Measurements from ENCODE around the gene TOP1.

The TOP1 gene

GRCh38 chr20:41163821-41164220, 135.2 kb downstream of the TOP1 start:
- H3K9me3 ChIP-seq (ENCODE audit: severe bottlenecking) = no peaks in the 10 kb centered on the region
- DNase-seq (ENCODE audit: low spot score) (no peak), ATAC-seq (ENCODE audit: low read depth) (no peak)
- H3K36me3 ChIP-seq (ENCODE audit: low read depth) = peaks cover 88% of the 10 kb centered on the region
- no peaks in the 10 kb centered on the region for H3K4me1 ChIP-seq (ENCODE audit: insufficient read depth, poor library complexity, severe bottlenecking)
- no peak overlapping the region for H3K27ac ChIP-seq (ENCODE audit: poor library complexity, severe bottlenecking)
- H3K27me3 ChIP-seq (ENCODE audit: insufficient read depth, poor library complexity, severe bottlenecking) = no peaks in the 10 kb centered on the region
- H3K4me3 ChIP-seq (ENCODE audit: severe bottlenecking) = no peak overlapping the region
- TF ChIP-seq, protein P1, sequence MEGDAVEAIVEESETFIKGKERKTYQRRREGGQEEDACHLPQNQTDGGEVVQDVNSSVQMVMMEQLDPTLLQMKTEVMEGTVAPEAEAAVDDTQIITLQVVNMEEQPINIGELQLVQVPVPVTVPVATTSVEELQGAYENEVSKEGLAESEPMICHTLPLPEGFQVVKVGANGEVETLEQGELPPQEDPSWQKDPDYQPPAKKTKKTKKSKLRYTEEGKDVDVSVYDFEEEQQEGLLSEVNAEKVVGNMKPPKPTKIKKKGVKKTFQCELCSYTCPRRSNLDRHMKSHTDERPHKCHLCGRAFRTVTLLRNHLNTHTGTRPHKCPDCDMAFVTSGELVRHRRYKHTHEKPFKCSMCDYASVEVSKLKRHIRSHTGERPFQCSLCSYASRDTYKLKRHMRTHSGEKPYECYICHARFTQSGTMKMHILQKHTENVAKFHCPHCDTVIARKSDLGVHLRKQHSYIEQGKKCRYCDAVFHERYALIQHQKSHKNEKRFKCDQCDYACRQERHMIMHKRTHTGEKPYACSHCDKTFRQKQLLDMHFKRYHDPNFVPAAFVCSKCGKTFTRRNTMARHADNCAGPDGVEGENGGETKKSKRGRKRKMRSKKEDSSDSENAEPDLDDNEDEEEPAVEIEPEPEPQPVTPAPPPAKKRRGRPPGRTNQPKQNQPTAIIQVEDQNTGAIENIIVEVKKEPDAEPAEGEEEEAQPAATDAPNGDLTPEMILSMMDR (IDR thresholded peaks at IDR 0.05; ENCODE audit: poor library complexity, severe bottlenecking) = no peak

DNA sequence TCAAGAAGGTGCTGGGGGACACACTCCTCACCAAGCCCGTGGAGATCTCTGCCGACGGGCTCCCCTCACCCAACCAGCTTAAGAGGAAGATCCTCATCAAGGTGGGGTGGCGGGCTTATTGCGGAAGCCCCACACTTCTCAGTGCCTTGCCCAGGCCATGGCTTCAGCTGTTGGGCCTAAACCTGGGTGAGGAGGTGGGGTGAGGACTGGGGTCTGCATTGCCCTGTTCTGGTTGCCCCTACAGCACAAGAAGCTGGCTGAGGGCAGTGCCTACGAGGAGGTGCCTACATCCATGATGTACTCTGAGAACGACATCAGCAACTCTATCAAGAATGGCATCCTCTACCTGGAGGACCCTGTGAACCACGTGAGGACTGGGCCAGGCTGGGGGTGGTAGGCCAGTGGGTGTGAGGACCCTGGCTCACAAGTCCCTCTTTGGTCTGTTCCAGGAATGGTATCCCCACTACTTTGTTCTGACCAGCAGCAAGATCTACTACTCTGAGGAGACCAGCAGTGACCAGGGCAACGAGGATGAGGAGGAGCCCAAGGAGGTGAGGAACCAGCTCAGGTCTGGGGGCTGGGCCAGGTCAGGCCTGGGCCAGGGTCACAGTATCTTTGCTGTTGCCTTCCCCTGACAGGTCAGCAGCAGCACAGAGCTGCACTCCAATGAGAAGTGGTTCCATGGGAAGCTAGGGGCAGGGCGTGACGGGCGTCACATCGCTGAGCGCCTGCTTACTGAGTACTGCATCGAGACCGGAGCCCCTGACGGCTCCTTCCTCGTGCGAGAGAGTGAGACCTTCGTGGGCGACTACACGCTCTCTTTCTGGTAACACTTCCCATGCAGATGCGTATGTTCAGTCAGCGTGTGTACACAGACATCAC, 136.6 kb downstream of the TOP1 start:
- H3K27me3 ChIP-seq (ENCODE audit: insufficient read depth, poor library complexity, severe bottlenecking) = no peaks in the 10 kb centered on the region
- ATAC-seq (ENCODE audit: low read depth) (no peak), DNase-seq (ENCODE audit: low spot score) (peak; percentile 77)
- TF ChIP-seq, protein P1 (IDR thresholded peaks at IDR 0.05; ENCODE audit: poor library complexity, severe bottlenecking) = no peak
- H3K4me1 ChIP-seq (ENCODE audit: insufficient read depth, poor library complexity, severe bottlenecking) = no peaks in the 10 kb centered on the region
- H3K36me3 ChIP-seq (ENCODE audit: low read depth) = peaks cover 90% of the 10 kb centered on the region
- H3K27ac ChIP-seq (ENCODE audit: poor library complexity, severe bottlenecking) = no peak overlapping the region
- no peak overlapping the region for H3K4me3 ChIP-seq (ENCODE audit: severe bottlenecking)
- no peaks in the 10 kb centered on the region for H3K9me3 ChIP-seq (ENCODE audit: severe bottlenecking)

GRCh38 chr20:41166201-41167117, 137.8 kb downstream of the TOP1 start:
- H3K4me3 ChIP-seq (ENCODE audit: severe bottlenecking) = no peak overlapping the region
- no peak for ATAC-seq (ENCODE audit: low read depth)
- no peaks in the 10 kb centered on the region for H3K4me1 ChIP-seq (ENCODE audit: insufficient read depth, poor library complexity, severe bottlenecking)
- DNase-seq (ENCODE audit: low spot score) = peak; percentile 84
- TF ChIP-seq, protein P1 (IDR thresholded peaks at IDR 0.05; ENCODE audit: poor library complexity, severe bottlenecking) = no peak
- H3K9me3 ChIP-seq (ENCODE audit: severe bottlenecking) = no peaks in the 10 kb centered on the region
- H3K27me3 ChIP-seq (ENCODE audit: insufficient read depth, poor library complexity, severe bottlenecking) = no peaks in the 10 kb centered on the region
- peaks cover 90% of the 10 kb centered on the region for H3K36me3 ChIP-seq (ENCODE audit: low read depth)
- H3K27ac ChIP-seq (ENCODE audit: poor library complexity, severe bottlenecking) = no peak overlapping the region

GRCh38 chr20:41167118-41167470, 138.5 kb downstream of the TOP1 start:
- no peak overlapping the region for H3K27ac ChIP-seq (ENCODE audit: poor library complexity, severe bottlenecking)
- no peak overlapping the region for H3K4me3 ChIP-seq (ENCODE audit: severe bottlenecking)
- ATAC-seq (ENCODE audit: low read depth) (peak; percentile 14; the same call in 1 of the 3 replicates), DNase-seq (ENCODE audit: low spot score) (peak; percentile 80)
- H3K9me3 ChIP-seq (ENCODE audit: severe bottlenecking) = no peaks in the 10 kb centered on the region
- H3K36me3 ChIP-seq (ENCODE audit: low read depth) = peaks cover 96% of the 10 kb centered on the region
- TF ChIP-seq, protein P1 (IDR thresholded peaks at IDR 0.05; ENCODE audit: poor library complexity, severe bottlenecking) = no peak
- no peaks in the 10 kb centered on the region for H3K27me3 ChIP-seq (ENCODE audit: insufficient read depth, poor library complexity, severe bottlenecking)
- no peaks in the 10 kb centered on the region for H3K4me1 ChIP-seq (ENCODE audit: insufficient read depth, poor library complexity, severe bottlenecking)
